ENCODE data around the gene KCNJ6. TPM values are rescaled to one million over a fixed set of nuclear protein-coding genes. Genes with fewer than 3 reads are reported as not detected.

KCNJ6 gene
- polyA plus RNA-seq, 1 of the 3 experiments (the other 2 are of a cell fraction) = not detected

- POLR2A ChIA-PET = no interaction called here
- H4K20me1 ChIP-seq (ENCODE audit: insufficient read depth) = no peaks in the 10 kb centered on the region
- TF ChIP-seq MXI1 (IDR thresholded peaks at IDR 0.05; ENCODE audit: low read depth, low read length) (no peak), SIN3A (IDR thresholded peaks at IDR 0.05; ENCODE audit: borderline replicate concordance, low read depth, low read length) (no peak), SMC3 (IDR thresholded peaks at IDR 0.05; ENCODE audit: low read depth, low read length) (no peak), GATA2 (CRISPR knock-in tag; IDR thresholded peaks at IDR 0.05) (no peak), MAX (IDR thresholded peaks at IDR 0.05; ENCODE audit: low read depth) (no peak), ELF1 (IDR thresholded peaks at IDR 0.05) (no peak), NRF1 (IDR thresholded peaks at IDR 0.05; ENCODE audit: low read depth, low read length) (no peak), GABPA (IDR thresholded peaks at IDR 0.05; ENCODE audit: low read depth) (no peak)
- no peak overlapping the region for H3K9ac ChIP-seq
- no peak overlapping the region for H3K4me3 ChIP-seq (ENCODE audit: low read depth in 2 of 2, low read length in 1 of 2)
- H3K9me3 ChIP-seq = no peaks in the 10 kb centered on the region
- H3K36me3 ChIP-seq (replicated peaks in 1 of 2; ENCODE audit: control insufficient read depth in 1 of 2, insufficient read depth in 2 of 2, low read length in 1 of 2) = no peaks in the 10 kb centered on the region
- H3K9me2 ChIP-seq = no peaks in the 10 kb centered on the region
- H3K4me1 ChIP-seq (ENCODE audit: control insufficient read depth in 1 of 2, insufficient read depth in 2 of 2, low read depth in 1 of 2, low read length in 1 of 2) = no peaks in the 10 kb centered on the region
- CTCF ChIA-PET = no interaction called here
- 0% methylated on average over 1 of the region's 6 CpGs for WGBS (ENCODE audit: low lambda C conversion rate)
- no peaks in the 10 kb centered on the region for H3K79me2 ChIP-seq (ENCODE audit: insufficient read depth)
- H2AFZ ChIP-seq (ENCODE audit: low read depth) = no peak overlapping the region
- H3F3A ChIP-seq (replicated peaks; ENCODE audit: insufficient read depth) = no peaks in the 10 kb centered on the region
- DNase-seq = no peak
- H3K27me3 ChIP-seq (ENCODE audit: insufficient read depth) = peaks cover 20% of the 10 kb centered on the region; the same call in 1 of the 2 replicates
- H3K27ac ChIP-seq (ENCODE audit: low read depth in 2 of 2, low read length in 1 of 2) = no peak overlapping the region
- H3K4me2 ChIP-seq = no peak overlapping the region
These were observed 300.3 kb downstream of the KCNJ6 start for GRCh38 chr21:37615962-37616361.

- H3K27me3 ChIP-seq (ENCODE audit: insufficient read depth) = peaks cover 15% of the 10 kb centered on the region; the same call in 1 of the 2 replicates
- no peak overlapping the region for H3K27ac ChIP-seq (ENCODE audit: low read depth in 2 of 2, low read length in 1 of 2)
- H4K20me1 ChIP-seq (ENCODE audit: insufficient read depth) = no peaks in the 10 kb centered on the region
- H3K4me1 ChIP-seq (ENCODE audit: control insufficient read depth in 1 of 2, insufficient read depth in 2 of 2, low read depth in 1 of 2, low read length in 1 of 2) = no peaks in the 10 kb centered on the region
- no peaks in the 10 kb centered on the region for H3K9me2 ChIP-seq
- H3K4me3 ChIP-seq (ENCODE audit: low read depth in 2 of 2, low read length in 1 of 2) = no peak overlapping the region
- no peaks in the 10 kb centered on the region for H3K9me3 ChIP-seq
- no peaks in the 10 kb centered on the region for H3F3A ChIP-seq (replicated peaks; ENCODE audit: insufficient read depth)
- no peak for TF ChIP-seq TCF12 (IDR thresholded peaks at IDR 0.05)
- no peak for TF ChIP-seq REST (IDR thresholded peaks at IDR 0.05; ENCODE audit: low read depth, low read length)
- TF ChIP-seq NFIC (IDR thresholded peaks at IDR 0.05; ENCODE audit: borderline replicate concordance) = no peak
- TF ChIP-seq RFX5 (IDR thresholded peaks at IDR 0.05; ENCODE audit: low read length) = no peak
- no peak for TF ChIP-seq PBX3 (IDR thresholded peaks at IDR 0.05)
- TF ChIP-seq NRF1 (IDR thresholded peaks at IDR 0.05; ENCODE audit: low read depth, low read length) = no peak
- no peak for TF ChIP-seq RCOR1 (IDR thresholded peaks at IDR 0.05; ENCODE audit: low read length)
- no peak for TF ChIP-seq CHD2 (IDR thresholded peaks at IDR 0.05; ENCODE audit: low read length, partially characterized antibody)
- TF ChIP-seq MXI1 (IDR thresholded peaks at IDR 0.05; ENCODE audit: low read depth, low read length) = no peak
- TF ChIP-seq ELF1 (IDR thresholded peaks at IDR 0.05) = no peak
- no peaks in the 10 kb centered on the region for H3K79me2 ChIP-seq (ENCODE audit: insufficient read depth)
- no peak overlapping the region for H3K4me2 ChIP-seq
- H2AFZ ChIP-seq (ENCODE audit: low read depth) = no peak overlapping the region
- 70% methylated on average over 11 of the region's 11 CpGs for WGBS (ENCODE audit: low lambda C conversion rate)
- ChIA-PET CTCF (interaction anchor here (1.0 kb wide), 1 partner anchor 12 kb away, joined by 3 read pairs; no protein-coding TSS in a partner anchor), POLR2A (no interaction called here)
- no peak for DNase-seq
- H3K9ac ChIP-seq = no peak overlapping the region
- H3K36me3 ChIP-seq (replicated peaks in 1 of 2; ENCODE audit: control insufficient read depth in 1 of 2, insufficient read depth in 2 of 2, low read length in 1 of 2) = no peaks in the 10 kb centered on the region
These were observed 301.8 kb downstream of the KCNJ6 start for GRCh38 chr21:37614351-37614875.
